Transverse colon (tissue), 4 donors: ENCODE measurements around the gene NCKIPSD. TPM values are rescaled to one million over a fixed set of nuclear protein-coding genes. Genes with fewer than 3 reads are reported as not detected.
A peak's percentile ranks its signal among the peaks of the same experiment; 100 is the strongest.
"Not testable (repeated sequence)": the region's sequence is repeated elsewhere in the genome, so short reads cannot be mapped to it uniquely, and the experiment has no call there.

Experiments
- DNase-seq: peaks from one replicate; pipeline ENCODE4 v3.0.0-alpha.2; 2019
- H3K27ac ChIP-seq, 4 donors: fragments of 200-600 bp; sonication (generic); 2 replicates each; pipeline ENCODE4 v1.5.1; 2016 to 2018; ENCODE audit warnings: inconsistent platforms in 4 of 4
- H3K27me3 ChIP-seq: fragments of 200-600 bp; sonication (generic); 2 replicates; pipeline ENCODE4 v1.5.1; 2017; ENCODE audit warnings: inconsistent platforms
- H3K36me3 ChIP-seq, 4 donors: fragments of 200-600 bp; sonication (generic); 2 replicates each; pipeline ENCODE4 v1.5.1; 2017 to 2019; ENCODE audit warnings: inconsistent platforms in 4 of 4
- H3K4me1 ChIP-seq, 4 donors: fragments of 200-600 bp; sonication (generic); 2 replicates each; pipeline ENCODE4 v1.5.1; 2017 to 2020; ENCODE audit warnings: inconsistent platforms in 4 of 4
- H3K4me3 ChIP-seq, 4 donors: fragments of 200-600 bp; sonication (generic); 1 replicate in 1 of 4; 2 replicates in 3 of 4; pipeline versions ENCODE4 v1.5.1 to v1.6.1; 2017 to 2019; ENCODE audit warnings: inconsistent platforms in 4 of 4
- H3K9me3 ChIP-seq, 2 donors: fragments of 200-600 bp; sonication (generic); 2 replicates each; pipeline ENCODE4 v1.5.1; 2017 to 2019; ENCODE audit warnings: inconsistent platforms in 2 of 2
- EP300 ChIP-seq: sonication (generic); formaldehyde crosslinking; IDR thresholded peaks from one replicate; pipeline ENCODE4 v1.6.1; 2017; ENCODE audit warnings: antibody characterized with exemption, low read depth
- POLR2A ChIP-seq: fragments of 450-650 bp; IDR thresholded peaks from one replicate; pipeline ENCODE4 v1.6.1; 2016; ENCODE audit warnings: antibody characterized with exemption, mild to moderate bottlenecking, moderate library complexity
- POLR2AphosphoS5 ChIP-seq, 3 donors: sonication (generic); formaldehyde crosslinking; IDR thresholded peaks; one replicate each; pipeline ENCODE4 v1.6.1; 2016; ENCODE audit warnings: antibody characterized with exemption in 3 of 3
- WGBS, 2 donors: methylation state at CpG; one replicate each; pipeline ENCODE4 v1.1.5; 2018; ENCODE audit warnings: low coverage in 1 of 2; 5-methylcytosine and 5-hydroxymethylcytosine counted together
- in situ Hi-C, 4 donors: fragments of 200-750 bp; cut with MboI; loops; one replicate each; pipeline versions ENCODE4 v1.15.0 to v1.15.1; 2017; ENCODE audit warnings: low sequenced_read_pairs in 3 of 4, low pct_ligation_motif_present in 1 of 4, low pct_unique_long_range_greater_than_20kb in 1 of 4
- intact Hi-C: fragments of 100-400 bp; cut with DNase I; formaldehyde crosslinking; loops from one replicate; pipeline ENCODE4 v1.15.1; 2023; ENCODE audit warnings: low total_unique reads
- total RNA-seq, 4 donors: library from RNA; depleted of rRNA; stranded (reverse); fragments of >200 nt; gene quantifications; one replicate each; pipeline ENCODE4 v1.1.0, GENCODE V29; 2016
- TF ChIP-seq, protein P1 (sequence below), 5 experiments: fragments of 200-600 bp in 3 of 5; fragments of 450-650 bp in 2 of 5; sonication (generic) in 3 of 5; IDR thresholded peaks; 1 replicate in 2 of 5; 2 replicates in 3 of 5; pipeline ENCODE4 v1.5.1; 2016 to 2017; ENCODE audit warnings: antibody characterized with exemption in 5 of 5, inconsistent platforms in 3 of 5, mild to moderate bottlenecking in 2 of 5, moderate library complexity in 1 of 5

The NCKIPSD gene
- 10 to 100 TPM; 42.3 to 74.6 (median 49.2) TPM for total RNA-seq

DNA sequence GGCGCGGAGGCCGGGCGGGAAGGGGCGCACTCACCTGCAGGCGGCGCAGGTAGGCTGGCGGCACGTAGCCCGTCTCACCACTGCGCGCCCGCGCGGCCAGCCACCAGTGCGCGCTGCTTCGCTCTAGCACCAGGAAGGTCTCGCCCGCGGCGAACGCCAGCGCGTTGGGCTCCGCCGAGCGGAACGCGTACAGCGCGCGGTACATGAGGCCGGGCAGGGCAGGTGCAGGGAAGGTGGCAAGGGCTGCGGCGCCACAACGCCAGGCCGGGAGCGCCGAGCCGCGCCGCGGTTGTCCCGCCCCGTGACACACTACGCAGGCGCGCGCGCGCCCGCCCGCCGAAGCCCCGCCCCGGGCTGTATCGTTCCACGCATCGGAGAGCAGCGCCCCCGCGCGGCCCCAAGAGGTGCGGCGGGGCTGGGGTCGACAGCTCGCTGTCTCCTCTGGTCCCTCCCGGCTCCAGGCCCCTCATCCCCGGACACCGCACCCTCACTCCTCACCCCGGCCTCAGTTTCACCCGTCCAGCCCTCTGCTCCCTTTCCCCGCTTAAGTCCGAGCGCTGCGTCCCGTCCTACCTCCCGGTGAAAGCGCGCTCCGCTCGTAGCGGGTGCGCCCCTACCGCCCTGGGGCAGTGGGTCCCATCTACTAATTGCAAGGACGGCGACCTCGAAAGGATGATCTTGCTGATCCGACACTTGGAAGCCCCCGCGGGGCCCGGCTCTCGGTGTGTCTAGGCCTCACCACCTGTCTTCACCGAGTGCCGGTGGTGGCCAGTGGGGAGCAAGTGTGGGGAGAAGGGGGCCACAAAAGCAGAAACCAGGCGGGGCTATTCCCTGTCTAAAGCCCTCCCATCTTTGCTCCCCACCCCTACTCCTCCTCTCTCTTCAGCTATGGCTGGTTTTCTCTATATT, at the start of gene NCKIPSD:
Gene NCKIPSD, minus strand, starts transcription at position 313 of the 909 bp plus-strand sequence. Its CDS starts 108 bp downstream, at position 205.
- peak; percentile 92 for DNase-seq
- in situ Hi-C loops (no loop called here), intact Hi-C loops (no loop called here)
- H3K9me3 ChIP-seq = no peaks in the 10 kb centered on the region
- H3K36me3 ChIP-seq = peaks cover 0 to 43% (median 16%) of the 10 kb centered on the region in 4 donors
- peak within 1 kb of the TSS; percentile 50 to 75 (median 66) for H3K4me3 ChIP-seq
- peaks cover 23 to 31% (median 28%) of the 10 kb centered on the region in 4 donors for H3K4me1 ChIP-seq
- TF ChIP-seq, protein P1, sequence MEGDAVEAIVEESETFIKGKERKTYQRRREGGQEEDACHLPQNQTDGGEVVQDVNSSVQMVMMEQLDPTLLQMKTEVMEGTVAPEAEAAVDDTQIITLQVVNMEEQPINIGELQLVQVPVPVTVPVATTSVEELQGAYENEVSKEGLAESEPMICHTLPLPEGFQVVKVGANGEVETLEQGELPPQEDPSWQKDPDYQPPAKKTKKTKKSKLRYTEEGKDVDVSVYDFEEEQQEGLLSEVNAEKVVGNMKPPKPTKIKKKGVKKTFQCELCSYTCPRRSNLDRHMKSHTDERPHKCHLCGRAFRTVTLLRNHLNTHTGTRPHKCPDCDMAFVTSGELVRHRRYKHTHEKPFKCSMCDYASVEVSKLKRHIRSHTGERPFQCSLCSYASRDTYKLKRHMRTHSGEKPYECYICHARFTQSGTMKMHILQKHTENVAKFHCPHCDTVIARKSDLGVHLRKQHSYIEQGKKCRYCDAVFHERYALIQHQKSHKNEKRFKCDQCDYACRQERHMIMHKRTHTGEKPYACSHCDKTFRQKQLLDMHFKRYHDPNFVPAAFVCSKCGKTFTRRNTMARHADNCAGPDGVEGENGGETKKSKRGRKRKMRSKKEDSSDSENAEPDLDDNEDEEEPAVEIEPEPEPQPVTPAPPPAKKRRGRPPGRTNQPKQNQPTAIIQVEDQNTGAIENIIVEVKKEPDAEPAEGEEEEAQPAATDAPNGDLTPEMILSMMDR (IDR thresholded peaks at IDR 0.05) = peak; percentile 65 to 90 (median 76)
- TF ChIP-seq EP300 (no peak), POLR2AphosphoS5 (IDR thresholded peaks at IDR 0.05) (peak; percentile 51 to 91 (median 87)), POLR2A (peak; percentile 68)
- H3K27me3 ChIP-seq = no peaks in the 10 kb centered on the region
- 1 to 20% methylated on average over 1 to 76 of the region's 97 CpGs for WGBS, 2 donors
- H3K27ac ChIP-seq = peak within 1 kb of the TSS; percentile 85 to 91 (median 87)

DNA sequence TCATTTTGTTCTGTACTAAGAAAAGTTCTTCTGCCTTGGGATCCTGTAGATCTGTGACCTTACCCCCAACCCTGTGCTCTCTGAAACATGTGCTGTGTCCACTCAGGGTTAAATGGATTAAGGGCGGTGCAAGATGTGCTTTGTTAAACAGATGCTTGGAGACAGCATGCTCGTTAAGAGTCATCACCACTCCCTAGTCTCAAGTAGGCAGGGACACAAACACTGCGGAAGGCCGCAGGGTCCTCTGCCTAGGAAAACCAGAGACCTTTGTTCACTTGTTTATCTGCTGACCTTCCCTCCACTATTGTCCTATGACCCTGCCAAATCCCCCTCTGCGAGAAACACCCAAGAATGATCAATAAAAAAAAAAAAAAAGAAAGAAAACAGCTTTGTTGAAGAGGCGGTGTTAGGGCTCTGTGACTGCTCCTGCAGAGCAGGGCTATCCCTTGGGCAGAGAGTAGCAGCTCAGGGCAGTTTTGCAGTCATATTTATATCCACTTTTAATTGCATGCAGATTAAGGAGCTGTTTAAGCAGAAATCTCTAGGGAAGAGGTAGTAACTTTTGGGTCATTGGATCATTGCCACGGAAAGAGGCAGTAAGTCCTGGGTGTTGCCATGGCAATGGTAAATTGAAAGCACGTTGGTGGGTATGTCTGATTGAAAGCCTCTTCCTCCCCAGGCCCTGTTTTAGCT, 49.5 kb upstream of the NCKIPSD start:
- WGBS, 2 donors = 21 to 28% methylated on average over 3 to 8 of the region's 8 CpGs
- intact Hi-C loops, H3K4me3 ChIP-seq, in situ Hi-C loops, H3K36me3 ChIP-seq, H3K9me3 ChIP-seq, H3K27me3 ChIP-seq: not testable (repeated sequence)
- Histone ChIP-seq H3K4me1 (peaks cover 18 to 62% (median 44%) of the 10 kb centered on the region in 4 donors), H3K27ac (peak overlapping the region; percentile 36 to 86 (median 80))
- TF ChIP-seq POLR2A (peak; percentile 28), POLR2AphosphoS5 (IDR thresholded peaks at IDR 0.05) (peak in 2 of 3 donors; percentile 35 to 40)
- DNase-seq = peak; percentile 43

DNA sequence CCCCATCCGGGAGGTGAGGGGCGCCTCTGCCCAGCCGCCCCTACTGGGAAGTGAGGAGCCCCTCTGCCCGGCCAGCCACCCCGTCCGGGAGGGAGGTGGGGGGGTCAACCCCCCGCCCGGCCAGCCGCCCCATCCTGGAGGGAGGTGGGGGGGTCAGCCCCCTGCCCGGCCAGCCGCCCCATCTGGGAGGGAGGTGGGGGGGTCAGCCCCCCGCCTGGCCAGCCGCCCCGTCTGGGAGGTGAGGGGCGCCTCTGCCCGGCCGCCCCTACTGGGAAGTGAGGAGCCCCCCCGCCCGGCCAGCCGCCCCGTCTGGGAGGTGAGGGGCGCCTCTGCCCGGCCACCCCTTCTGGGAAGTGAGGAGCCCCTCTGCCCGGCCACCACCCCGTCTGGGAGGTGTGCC, 48.8 kb upstream of the NCKIPSD start:
- no CpG with 5 or more reads among the region's 25 CpGs for WGBS, 2 donors
- in situ Hi-C loops, intact Hi-C loops, H3K27me3 ChIP-seq, H3K4me3 ChIP-seq, H3K9me3 ChIP-seq, H3K36me3 ChIP-seq, DNase-seq: not testable (repeated sequence)
- Histone ChIP-seq H3K27ac (peak overlapping the region; percentile 36 to 86 (median 80)), H3K4me1 (peaks cover 15 to 55% (median 38%) of the 10 kb centered on the region in 4 donors)

DNA sequence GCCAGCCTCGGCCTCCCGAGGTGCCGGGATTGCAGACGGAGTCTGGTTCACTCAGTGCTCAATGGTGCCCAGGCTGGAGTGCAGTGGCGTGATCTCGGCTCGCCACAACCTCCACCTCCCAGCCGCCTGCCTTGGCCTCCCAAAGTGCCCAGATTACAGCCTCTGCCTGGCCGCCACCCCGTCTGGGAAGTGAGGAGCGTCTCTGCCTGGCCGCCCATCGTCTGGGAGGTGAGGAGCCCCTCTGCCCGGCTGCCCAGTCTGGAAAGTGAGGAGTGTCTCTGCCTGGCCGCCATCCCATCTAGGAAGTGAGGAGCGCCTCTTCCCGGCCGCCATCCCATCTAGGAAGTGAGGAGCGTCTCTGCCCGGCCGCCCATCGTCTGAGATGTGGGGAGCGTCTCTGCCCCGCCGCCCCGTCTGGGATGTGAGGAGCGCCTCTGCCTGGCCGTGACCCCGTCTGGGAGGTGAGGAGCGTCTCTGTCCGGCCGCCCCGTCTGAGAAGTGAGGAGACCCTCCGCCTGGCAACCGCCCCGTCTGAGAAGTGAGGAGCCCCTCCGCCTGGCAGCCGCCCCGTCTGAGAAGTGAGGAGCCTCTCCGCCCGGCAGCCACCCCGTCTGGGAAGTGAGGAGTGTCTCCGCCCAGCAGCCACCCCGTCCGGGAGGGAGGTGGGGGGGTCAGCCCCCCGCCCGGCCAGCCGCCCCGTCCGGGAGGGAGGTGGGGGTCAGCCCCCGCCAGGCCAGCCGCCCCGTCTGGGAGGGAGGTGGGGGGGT, 48.2 kb upstream of the NCKIPSD start:
- in situ Hi-C loops, DNase-seq: not testable (repeated sequence)

DNA sequence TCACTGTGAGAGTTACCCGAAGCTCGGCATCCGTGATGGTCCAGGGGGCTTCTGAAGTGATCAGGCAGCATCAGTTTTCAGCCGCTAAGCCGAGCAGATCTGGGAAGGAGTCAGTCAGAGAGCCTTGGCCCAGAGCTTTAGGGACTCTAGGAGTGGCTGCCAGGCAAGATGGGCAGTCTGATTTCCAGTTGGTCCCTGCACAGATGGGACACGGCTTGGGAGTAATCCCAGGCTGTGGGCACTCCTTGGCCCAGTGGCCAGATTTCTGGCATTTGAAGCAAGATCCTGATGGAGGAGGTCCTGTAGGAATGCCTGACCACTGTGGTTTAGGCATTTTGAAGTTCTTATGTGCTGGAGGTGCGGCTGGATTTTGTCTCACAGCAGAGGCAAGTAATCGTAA, 41.8 kb upstream of the NCKIPSD start:
- TF ChIP-seq POLR2AphosphoS5 (IDR thresholded peaks at IDR 0.05) (no peak), EP300 (no peak), POLR2A (no peak)
- TF ChIP-seq, protein P1 (IDR thresholded peaks at IDR 0.05) = no peak

More for the DNA sequence above, 48.2 kb upstream of the NCKIPSD start:
- intact Hi-C loops, H3K4me3 ChIP-seq, H3K9me3 ChIP-seq, H3K27me3 ChIP-seq, H3K36me3 ChIP-seq: not testable (repeated sequence)
- H3K4me1 ChIP-seq = peaks cover 9 to 49% (median 32%) of the 10 kb centered on the region in 4 donors
- peak overlapping the region in 1 of 4 donors; percentile 86 for H3K27ac ChIP-seq
- WGBS, 2 donors = 98% methylated on average over 30 of the region's 53 CpGs; no CpG with 5 or more reads in 1 of the 2 donors

DNA sequence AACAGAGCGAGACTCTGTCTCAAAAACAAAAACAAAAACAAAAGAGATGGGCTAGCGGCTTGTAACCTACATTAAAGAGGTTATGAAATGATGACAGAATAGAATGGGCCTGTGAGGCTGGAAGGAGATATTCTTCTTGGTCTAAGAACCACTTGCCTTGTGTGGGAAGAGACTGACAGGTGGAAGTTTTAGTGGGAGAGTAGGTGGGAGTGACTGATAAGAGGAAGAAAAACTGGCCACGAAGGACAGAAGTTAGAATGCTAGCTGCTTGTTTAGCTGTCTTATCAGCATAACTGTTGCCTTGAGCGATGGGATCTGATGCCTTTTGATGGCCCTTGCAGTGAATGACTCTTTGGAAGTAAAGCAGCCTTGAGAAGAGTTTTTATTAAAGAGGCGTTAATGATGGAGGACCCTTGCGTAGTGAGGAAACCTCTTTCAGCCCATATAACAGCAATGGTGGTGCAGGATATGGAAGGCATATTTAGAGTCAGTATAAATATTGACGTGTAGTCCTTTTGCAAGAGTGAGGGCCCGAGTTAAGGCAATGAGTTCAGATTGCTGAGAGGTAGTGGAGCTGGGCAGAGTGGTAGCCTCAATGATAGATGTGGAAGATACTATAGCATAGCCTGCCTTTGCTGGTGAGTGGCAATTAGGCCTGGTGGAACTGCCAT, 39.6 kb upstream of the NCKIPSD start:
- H3K36me3 ChIP-seq, H3K27me3 ChIP-seq, H3K9me3 ChIP-seq, H3K27ac ChIP-seq, DNase-seq, in situ Hi-C loops, H3K4me3 ChIP-seq, intact Hi-C loops: not testable (repeated sequence)
- H3K4me1 ChIP-seq = peaks cover 6 to 67% (median 35%) of the 10 kb centered on the region in 4 donors
- WGBS, 2 donors = 91 to 94% methylated on average over 8 of the region's 8 CpGs

More for the DNA sequence above, 41.8 kb upstream of the NCKIPSD start:
- Histone ChIP-seq H3K4me1 (peaks cover 4 to 52% (median 19%) of the 10 kb centered on the region in 4 donors), H3K36me3 (no peaks in the 10 kb centered on the region), H3K4me3 (no peak overlapping the region), H3K27ac (peak overlapping the region; percentile 13 to 66 (median 34)), H3K27me3 (no peaks in the 10 kb centered on the region), H3K9me3 (no peaks in the 10 kb centered on the region)
- WGBS, 2 donors = 88% methylated on average over 8 of the region's 8 CpGs; no CpG with 5 or more reads in 1 of the 2 donors
- intact Hi-C loops = no loop called here
- no peak for DNase-seq
- in situ Hi-C loops = no loop called here
